GM19397 (cell line): ENCODE results near the gene USP34.
"Not testable (repeated sequence)": the region's sequence is repeated elsewhere in the genome, so short reads cannot be mapped to it uniquely, and the experiment has no call there.

Source experiments
- ATAC-seq: cut with Tn5 transposase; IDR thresholded peaks from one replicate; pipeline ENCODE4 v1.9.1; 2021; ENCODE audit warnings: mild to moderate bottlenecking, moderate library complexity; ENCODE audit not compliant: unreplicated experiment

The USP34 gene

DNA sequence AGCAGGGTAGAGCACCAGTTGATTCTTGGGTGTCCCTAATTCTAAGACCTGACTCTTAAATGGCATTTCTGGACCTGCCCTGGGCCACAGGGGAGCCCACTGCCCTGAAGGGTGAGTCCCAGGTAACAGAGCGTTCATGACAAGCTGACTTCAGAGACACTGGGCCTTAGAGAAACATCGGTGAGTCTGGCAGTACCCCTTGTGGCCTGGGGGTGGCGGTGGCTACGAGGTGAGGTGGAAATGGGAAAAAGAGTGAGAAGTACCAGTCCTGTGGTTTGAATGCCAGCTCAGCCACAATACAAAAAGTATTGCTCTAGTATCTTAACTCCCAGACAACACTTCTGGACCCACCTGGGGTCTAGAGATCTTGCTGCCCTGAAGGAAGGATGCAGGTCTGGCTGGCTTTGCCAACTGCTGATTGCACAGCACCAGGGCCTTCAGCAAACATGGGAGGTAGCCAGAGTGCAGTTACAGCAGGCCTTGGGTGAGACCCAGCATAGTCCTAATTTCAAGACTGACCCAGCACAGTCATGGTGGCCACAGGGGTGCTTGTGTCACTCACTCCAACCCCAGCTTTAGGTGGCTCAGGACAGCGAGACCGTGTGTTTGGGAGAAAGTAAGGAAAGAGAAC is 44.5 kb downstream of the USP34 start:
- no peak for ATAC-seq

DNA sequence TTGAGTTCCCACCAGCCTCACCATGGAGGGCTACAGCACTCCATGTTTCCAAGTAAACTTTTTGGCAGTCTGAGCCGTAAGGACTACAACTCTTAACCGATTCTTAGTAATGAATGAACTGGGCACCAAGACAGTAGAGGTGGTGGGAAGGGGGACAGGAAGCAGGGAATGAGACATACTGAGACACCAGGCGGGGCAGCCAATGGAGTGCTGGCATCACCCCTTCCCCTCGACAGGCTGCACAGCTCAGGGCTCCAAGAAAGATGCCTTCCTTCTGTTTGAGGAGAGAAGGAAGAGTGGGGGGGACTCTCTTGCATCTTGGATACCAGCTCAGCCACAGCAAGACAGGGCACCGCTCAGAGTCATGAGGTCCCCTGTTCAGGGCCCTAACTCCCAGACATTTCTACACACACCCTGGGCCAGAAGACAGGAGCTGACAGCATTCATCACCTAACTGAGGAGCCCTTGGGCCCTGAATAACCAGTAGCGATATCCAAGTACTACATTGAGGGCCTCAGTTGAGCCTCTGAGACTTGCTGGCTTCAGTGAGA is 45.2 kb downstream of the USP34 start:
- ATAC-seq, result no peak

DNA sequence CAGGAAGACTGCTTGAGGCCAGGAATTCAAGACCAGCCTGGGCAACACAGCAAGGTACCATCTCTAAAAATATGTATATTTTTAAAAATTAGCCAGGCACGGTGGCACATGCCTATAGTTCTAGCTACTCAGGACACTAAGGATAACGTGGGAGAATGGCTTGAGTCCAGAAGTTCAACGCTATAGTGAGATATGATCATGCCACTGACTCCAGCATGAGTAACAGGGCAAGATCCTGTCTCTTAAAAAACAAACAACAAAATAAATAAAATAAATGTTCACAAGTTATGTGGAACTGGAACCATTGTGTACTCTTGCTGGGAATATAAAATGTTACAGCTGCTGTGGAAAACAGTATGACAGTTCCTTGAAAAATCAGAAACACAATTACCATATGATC is 47.2 kb downstream of the USP34 start:
- no peak for ATAC-seq

DNA sequence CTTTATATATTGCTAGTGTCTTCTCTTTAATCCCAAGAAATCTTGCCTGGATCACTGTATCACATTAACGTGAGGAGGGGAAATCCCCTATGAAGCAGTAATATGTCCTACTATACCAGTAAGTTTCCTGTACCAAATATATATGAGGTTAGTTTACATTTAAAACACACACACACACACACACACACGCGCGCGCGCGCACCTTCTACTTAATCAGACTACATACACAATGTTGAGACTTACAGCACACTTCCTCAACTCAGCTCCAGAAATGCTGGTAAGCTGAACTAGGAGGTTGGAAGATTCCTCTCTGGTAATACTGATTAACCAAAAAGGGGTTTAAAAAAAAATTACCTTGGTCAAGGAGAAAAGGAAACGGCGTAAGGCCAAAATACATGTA is 49.3 kb downstream of the USP34 start:
- no peak for ATAC-seq

DNA sequence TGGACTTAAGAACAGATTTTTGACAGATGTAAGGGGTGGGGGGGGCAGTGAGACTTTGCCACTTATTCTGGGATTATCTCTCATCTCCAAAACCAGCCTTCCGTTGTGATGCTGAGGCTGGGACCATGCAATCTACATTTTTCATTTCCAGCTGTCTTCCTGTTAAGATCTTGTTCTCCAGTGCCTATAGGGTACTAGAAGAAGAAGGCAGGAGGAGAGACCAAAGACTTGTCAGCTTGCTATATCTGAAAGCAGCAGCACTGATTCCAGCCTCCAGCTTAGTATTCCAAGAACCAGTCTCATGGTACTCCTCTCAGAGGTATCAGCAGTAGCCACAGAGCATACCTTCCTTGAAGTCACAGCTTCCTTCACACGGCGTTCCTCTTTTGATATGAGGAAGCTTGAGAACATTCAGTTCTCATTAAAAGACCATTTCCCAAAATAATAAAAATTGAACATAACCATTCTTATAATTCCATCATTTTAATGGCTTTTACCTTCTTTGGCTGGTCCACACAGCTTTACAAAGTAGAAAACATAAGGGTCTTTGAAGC is 49.8 kb downstream of the USP34 start:
- no peak for ATAC-seq

DNA sequence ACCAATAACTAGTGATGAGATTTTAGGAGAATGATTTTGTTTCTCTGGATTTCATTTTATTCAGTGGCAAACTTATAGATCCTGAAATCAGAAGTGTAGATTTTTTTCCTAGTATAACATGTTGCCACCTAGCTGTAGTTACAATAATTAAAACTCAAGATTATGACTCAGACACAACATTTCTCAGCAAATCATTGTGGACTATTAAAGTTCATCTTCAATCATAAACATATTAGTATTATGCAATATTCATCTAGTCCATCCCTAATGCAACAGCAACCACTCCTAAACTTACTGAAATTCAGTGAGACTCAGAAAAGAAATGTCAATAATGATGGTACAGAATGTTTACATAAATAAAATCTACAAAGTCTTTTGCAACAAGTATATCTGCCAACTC is 51.3 kb downstream of the USP34 start:
- ATAC-seq, result no peak

DNA sequence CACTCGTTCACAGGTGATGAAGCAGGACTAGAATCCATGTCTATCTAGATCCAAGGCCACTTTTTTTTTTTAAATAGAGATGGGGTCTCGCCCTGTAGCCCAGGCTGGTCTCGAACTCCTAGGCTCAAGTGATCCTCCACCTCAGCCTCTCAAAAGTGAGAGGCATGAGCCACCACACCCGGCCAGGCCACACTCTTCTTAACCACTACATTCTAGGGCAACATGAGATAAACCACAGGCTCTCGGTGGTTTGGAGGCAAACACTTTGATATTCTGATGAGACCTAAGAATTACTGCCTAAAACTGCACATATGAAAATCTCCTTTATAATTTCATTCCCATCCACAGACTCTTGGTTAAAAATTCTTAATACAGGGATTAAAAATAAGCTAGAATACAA is 51.8 kb downstream of the USP34 start:
- ATAC-seq, result no peak

DNA sequence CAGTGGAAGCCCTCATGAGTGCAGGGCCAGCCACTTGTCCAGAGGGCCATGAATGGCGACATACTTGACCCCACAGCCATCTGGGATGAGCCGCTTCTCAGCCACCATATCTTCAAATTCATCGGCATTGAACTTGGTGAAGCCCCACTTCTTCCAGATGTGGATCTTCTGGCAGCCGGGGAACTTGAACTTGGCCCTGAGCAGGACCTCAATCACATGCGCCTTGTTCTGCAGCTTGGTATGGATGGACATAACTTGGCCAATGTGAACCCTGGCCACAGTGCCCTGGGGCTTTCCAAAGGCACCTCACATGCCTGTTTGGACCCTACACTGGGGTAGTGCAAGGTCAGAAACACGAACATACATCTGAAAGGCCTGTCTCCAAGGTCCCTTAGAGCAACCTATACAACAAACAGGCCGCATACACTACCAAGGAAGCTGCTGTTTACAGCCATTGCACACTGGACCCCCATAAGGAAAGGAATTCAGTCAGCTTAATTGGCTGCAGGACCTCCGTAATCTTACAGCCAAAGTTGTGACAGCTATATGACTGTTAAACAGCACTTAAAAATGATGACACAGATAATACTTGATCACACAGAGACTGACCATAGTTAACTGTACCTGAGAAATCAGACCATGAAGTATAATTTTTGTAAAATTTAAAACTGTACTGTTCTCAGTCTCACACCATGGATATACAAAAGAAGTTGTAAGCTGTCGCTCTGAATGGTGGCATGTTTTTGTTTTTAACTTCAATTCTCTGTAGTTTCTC is 53.8 kb downstream of the USP34 start:
- no peak for ATAC-seq

DNA sequence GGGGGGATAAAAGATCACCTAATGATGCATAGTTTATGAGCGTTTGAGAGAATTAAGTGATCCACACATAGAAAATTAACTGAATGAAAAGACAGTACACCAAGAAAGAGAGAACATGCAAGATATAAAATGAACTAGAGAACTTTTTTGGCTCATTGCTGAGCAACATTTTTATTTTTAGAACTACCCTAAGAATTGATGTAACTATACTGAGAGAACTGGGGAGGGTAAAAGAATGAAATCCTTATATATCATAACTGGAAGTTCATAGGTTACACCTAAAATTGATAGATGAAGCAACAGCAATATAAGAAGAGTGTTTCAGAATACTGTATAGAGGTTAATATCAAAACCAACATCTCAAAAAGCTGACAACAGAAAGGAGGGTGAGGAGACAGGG is 55.6 kb downstream of the USP34 start:
- no peak for ATAC-seq

DNA sequence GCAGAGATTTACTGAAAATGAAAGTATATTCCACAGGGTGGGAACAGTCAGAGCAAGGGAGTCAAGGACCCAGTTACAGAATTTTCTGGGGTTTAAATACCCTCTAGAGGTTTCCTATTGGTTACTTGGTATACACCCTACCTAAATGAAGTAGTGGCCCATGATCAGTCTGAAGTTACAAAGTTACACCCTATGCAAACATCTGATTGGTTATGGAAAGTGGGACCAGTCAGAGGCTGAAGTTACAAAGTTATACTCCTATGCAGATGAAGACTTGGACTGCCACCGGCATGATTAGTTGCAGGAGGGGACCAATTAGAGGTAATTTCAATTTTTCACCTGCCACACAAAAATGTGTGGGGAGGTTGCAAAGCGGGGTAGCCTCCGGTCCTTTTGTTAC is 56.2 kb downstream of the USP34 start:
- ATAC-seq, result no peak

DNA sequence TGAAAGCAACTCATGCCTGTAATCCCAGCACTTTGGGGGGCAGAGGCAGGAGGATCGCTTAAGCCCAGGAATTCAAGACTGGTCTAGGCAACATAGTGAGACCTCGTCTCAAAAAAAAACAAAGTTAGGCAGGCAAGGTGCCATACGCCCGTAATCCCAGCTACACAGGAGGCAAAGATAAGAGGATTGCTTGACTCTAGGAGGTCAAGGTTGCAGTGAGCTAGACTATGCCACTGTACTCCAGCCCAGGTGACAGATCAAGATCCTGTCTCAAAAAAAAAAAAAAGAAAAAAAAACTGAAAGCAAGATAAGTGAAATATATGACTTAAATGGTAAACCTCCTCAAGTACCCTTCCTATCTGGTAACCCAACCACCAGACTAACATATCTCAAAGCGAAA is 59.8 kb downstream of the USP34 start:
- no peak for ATAC-seq

DNA sequence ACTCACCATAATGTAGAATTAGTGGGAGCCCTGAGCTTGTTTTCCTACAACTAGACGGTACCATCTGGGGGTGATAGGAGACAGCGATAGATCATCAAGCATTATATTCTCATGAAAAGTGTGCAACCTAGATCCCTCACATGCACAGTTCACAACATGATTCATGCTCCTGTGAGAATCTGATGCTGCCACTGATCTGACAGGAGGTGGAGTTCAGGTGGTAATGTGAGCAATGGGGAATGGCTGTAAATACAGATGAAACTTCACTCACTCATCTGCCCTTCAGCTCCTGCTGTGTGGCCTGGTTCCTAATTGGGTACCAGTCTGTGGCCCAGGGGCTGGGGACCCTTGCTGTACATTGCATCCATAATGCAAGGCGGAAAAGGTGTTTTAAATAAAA is 60.7 kb downstream of the USP34 start:
- no peak for ATAC-seq

DNA sequence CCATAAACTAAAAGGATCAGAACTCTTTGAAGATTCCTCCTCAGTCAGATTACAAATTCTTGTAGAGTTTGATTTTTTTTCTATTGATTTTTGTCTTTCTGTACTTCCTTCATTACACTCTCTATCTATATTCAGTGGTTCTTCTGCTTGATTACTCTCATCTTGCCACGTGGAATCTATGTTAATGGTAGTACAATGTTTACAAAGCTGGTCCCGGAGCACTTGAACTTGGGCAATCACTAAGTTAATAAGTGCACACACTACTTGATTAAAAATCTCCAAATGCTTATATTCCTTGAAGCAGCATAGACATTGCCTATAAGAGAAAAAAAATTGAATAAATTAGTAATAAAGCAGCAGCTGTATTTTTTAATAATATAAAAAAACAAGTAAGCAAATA is 65.1 kb downstream of the USP34 start:
- ATAC-seq, result no peak

DNA sequence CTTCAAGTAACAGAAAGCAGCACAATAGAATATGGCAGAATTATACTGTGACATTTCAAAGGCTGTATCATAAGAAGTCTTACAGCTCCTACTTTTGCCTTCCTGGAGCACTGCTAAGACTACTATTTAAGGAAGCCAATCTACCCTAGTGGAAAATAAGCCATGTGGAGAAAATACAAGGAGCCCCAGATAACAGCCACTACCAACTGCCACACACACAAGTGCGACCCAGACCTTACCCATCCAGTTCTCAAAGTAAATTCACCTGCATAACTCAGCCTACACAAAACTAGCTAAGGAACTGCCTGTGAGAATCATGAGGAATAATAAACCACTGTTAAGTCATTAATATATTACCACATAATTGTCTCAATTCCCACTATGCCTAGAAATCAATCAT is 66.4 kb downstream of the USP34 start:
- no peak for ATAC-seq

DNA sequence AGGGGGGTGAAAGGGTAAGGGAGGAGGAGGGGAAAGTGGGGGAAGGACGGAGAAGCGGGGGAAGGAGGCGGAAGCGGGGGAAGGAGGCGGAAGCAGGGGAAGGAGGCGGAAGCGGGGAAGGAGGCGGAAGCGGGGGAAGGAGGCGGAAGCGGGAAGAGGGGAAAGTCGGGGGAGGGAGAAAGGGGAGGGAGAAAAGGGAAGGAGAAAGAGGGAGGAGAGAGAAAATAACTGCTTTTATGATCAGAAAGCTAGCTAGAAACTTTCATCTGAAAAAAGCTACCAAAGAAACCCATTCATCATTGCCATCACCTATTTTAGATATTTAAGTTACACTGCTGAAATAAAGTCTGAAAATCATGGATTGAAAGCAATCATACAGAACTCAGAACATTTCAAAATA is 72.5 kb downstream of the USP34 start:
- no peak for ATAC-seq

DNA sequence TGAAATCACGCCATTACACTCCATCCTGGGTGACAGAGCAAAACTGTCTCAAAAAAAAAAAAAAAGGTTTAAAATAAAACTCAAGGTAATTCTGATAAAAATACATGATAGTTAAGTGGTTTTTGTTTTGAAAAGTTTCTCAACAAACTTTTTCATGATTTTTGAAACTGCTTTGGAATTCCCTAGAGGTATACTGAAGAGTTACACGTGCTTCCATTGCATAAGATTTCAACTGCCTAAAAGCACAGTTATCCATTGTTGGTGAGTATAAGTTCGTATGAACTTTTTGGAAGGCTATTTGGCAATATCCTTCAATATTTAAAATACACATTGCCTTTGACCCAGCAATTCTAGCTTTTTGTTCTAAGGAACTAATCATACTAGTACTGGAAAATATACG is 74.9 kb downstream of the USP34 start:
- ATAC-seq, result no peak

DNA sequence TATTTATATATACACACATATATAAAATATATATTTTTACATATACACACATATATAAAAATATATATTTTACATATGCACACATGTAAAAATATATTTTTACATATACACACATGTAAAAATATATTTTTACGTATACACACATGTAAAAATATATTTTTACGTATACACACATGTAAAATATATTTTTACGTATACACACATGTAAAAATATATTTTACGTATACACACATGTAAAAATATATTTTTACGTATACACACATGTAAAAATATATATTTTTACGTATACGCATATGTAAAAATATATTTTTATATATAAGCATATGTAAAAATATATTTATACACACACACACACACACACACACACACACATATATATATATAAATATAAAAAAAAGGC is 83.3 kb downstream of the USP34 start:
- not testable (repeated sequence) for ATAC-seq

DNA sequence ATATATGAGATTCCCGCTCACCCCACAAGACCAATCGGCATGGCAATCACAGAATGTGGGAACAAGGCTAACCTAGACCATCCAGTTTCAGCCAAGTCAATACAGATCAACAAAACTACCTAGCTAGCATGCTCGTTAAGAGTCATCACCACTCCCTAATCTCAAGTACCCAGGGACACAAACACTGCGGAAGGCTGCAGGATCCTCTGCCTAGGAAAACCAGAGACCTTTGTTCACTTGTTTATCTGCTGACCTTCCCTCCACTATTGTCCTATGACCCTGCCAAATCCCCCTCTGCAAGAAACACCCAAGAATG is 90.0 kb downstream of the USP34 start:
- ATAC-seq, result not testable (repeated sequence)

DNA sequence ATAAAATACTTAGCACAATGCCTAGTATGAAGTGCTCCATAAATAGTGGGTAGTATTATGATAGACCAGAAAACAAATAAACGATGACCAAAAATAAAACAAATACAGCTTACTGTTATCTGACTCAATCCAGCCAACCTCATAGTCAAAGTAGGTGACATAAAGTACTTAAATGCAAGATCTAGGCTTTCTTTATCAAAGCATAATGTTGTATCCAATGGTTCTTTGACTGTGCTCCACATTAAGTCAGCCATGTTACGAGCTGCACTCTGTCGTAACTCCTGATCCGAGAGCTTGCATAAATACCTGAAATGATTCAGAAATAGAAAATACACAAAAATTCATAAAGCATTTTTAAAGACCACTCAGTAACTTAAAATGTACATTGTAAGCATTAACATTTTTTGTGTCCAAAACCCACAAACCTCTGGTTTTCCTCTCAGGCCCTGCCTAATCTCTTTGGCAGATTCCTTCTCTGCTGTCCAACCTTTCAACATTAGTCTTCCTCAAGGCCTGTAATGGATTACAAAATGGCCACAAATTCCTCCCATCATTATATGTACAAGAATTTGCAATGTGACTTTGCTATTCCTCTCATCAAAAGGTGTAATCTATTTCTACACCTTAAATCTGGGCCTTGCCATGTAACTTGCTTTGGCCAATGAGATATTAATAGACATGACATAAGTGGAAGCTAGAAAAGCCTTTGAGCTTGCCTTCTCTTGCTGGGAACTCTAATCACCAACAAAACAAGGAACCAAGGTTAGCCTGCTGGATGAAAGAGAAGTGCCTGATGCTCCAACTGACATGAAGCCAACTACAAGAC is 90.6 kb downstream of the USP34 start:
- ATAC-seq, result no peak

DNA sequence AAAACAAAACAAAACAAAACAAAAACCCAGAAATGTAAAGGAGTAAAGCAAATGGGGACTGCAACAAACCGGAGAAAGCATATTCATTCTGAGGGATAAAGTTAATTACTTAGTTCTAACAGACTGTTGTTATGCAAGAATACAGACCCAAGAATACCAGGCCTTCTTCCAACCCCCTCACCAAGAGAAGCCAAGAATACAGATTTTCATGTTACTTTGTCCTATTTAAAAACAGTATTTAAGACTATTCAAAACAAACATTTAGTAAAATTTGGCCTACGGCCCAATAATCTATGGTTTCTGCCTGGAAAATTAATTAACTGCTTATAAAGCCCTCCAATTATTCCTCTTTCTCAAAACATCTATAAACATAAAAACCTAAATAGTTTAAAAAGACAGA is 91.4 kb downstream of the USP34 start:
- ATAC-seq, result no peak

DNA sequence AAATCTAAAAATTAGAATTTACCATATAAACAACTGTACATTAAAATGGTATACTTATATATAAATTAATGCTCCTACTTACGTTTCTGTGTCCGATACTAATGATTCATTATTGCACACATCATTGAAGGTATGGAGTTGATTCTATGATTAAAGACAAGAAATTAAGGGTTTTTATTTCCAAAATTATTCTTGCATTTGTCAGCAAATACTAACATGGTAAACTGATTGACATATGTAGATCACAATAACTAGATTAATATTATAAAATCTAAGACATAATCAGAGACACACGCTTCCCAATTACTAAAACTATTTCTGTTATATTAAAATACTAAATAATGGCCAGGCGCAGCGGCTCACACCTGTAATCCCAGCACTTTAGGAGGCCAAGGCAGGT is 92.6 kb downstream of the USP34 start:
- ATAC-seq, result no peak

DNA sequence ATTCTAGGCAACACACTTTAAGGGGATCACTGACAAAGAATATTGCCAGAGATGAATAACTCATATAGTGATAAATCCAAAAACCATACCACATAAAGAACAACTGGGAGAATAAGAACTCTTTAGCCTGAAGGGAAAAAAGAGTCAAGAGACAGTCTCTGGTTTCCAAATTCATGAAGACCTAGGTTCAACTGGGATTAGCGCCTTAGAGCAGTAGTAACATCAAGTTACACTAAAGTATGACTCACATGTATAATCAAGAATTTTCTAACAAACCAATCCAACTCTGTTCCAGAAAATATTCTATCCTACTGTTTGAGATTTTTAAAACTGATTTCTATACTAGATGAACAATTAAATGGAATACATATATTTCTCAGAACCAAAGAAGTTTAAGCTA is 93.8 kb downstream of the USP34 start:
- no peak for ATAC-seq
